HepG2 (cell line): ENCODE results near the gene C19orf85. TPM values are rescaled to one million over a fixed set of nuclear protein-coding genes. Genes with fewer than 3 reads are reported as not detected.

Experiments
- ATAC-seq: fragments of 200-7000 bp; cut with Tn5 transposase; 3 replicates; pipeline ENCODE4 v1.9.1; 2020; ENCODE audit warnings: mild to moderate bottlenecking, moderate library complexity
- BruUV-seq: library from RNA; stranded (reverse); fragments of 400-500 nt; replicated peaks from 2 replicates; lab custom pipeline; 2021; lab: Mats Ljungman, UMichigan
- CTCF ChIA-PET: fragments of 300-600 bp; formaldehyde crosslinking; extraction: SDS; loops from one replicate; lab custom pipeline; 2021; ENCODE audit warnings: low total read pairs, inconsistent platforms, low intra/inter-chr PET ratio; lab: Yijun Ruan, JAX
- POLR2A ChIA-PET: fragments of 350-600 bp; sonication (Branson Sonifier 250); formaldehyde crosslinking; loops from one replicate; lab custom pipeline; 2020; ENCODE audit warnings: antibody characterized with exemption, inconsistent platforms; lab: Yijun Ruan, JAX
- DNase-seq: peaks from one replicate; pipeline ENCODE4 v3.0.0-alpha.2; 2015; ENCODE audit warnings: low spot score
- FAIRE-seq: peaks from 3 replicates; lab custom pipeline; 2011; peaks lifted over from hg19 to GRCh38; lab: Jason Lieb, UNC
- H2AFZ ChIP-seq: one replicate; pipeline ENCODE4 v1.6.1; 2011; ENCODE audit warnings: low read length, inconsistent platforms
- H3K27ac ChIP-seq: fragments of 300-600 bp; 3 replicates; pipeline ENCODE4 v1.8.0; 2011; ENCODE audit warnings: mixed run types, mild to moderate bottlenecking, mixed read lengths, low read length, inconsistent platforms; ENCODE audit not compliant: insufficient read depth; ENCODE audit errors: extremely low read length
- H3K27me3 ChIP-seq, 2 experiments: fragments of 200-600 bp in 1 of 2; 2 replicates in 1 of 2; 3 replicates in 1 of 2; pipeline versions ENCODE4 v1.6.0 to v1.8.0; 2011; ENCODE audit warnings: low read length in 2 of 2, mild to moderate bottlenecking in 2 of 2, moderate library complexity in 2 of 2, inconsistent platforms in 1 of 2; ENCODE audit not compliant: insufficient read depth in 2 of 2, control insufficient read depth in 1 of 2
- H3K36me3 ChIP-seq, 2 experiments: fragments of 200-600 bp in 1 of 2; replicated peaks in 1 of 2; 2 replicates in 1 of 2; 3 replicates in 1 of 2; pipeline versions ENCODE4 v1.5.1 to v1.8.0; 2011; ENCODE audit warnings: low read length in 2 of 2, inconsistent platforms in 1 of 2; ENCODE audit not compliant: insufficient read depth in 2 of 2, control insufficient read depth in 1 of 2
- H3K4me1 ChIP-seq: 2 replicates; pipeline ENCODE4 v1.5.1; 2012; ENCODE audit warnings: low read length, inconsistent platforms; ENCODE audit not compliant: insufficient read depth
- H3K4me2 ChIP-seq: 2 replicates; pipeline ENCODE4 v1.6.0; 2011; ENCODE audit warnings: low read depth, low read length, inconsistent platforms
- H3K4me3 ChIP-seq, 3 experiments: fragments of 200-600 bp in 1 of 3; sonication (generic), shearing (Covaris generic) in 1 of 3; replicated peaks in 1 of 3; 2 replicates each; pipeline ENCODE4 v1.5.1; 2011 to 2016; ENCODE audit warnings: low read length in 3 of 3, inconsistent platforms in 2 of 3, low read depth in 2 of 3, mild to moderate bottlenecking in 2 of 3, control low read depth in 1 of 3, mixed read lengths in 1 of 3; ENCODE audit not compliant: insufficient read depth in 1 of 3
- H3K79me2 ChIP-seq: one replicate; pipeline ENCODE4 v1.6.1; 2011; ENCODE audit warnings: low read length, inconsistent platforms; ENCODE audit not compliant: insufficient read depth
- H3K9ac ChIP-seq: 2 replicates; pipeline ENCODE4 v1.6.0; 2011; ENCODE audit warnings: mild to moderate bottlenecking, low read depth, low read length, inconsistent platforms; ENCODE audit not compliant: insufficient read depth
- H3K9me3 ChIP-seq: 2 replicates; pipeline ENCODE4 v1.5.1; 2012; ENCODE audit warnings: mild to moderate bottlenecking, low read length
- H4K20me1 ChIP-seq: 2 replicates; pipeline ENCODE4 v1.6.0; 2011; ENCODE audit warnings: inconsistent platforms, mild to moderate bottlenecking, low read length, moderate library complexity; ENCODE audit not compliant: insufficient read depth
- CEBPG ChIP-seq: IDR thresholded peaks from 2 replicates; pipeline ENCODE4 v1.6.1; 2016
- DPF2 ChIP-seq: sonication (generic); formaldehyde crosslinking; IDR thresholded peaks from 2 replicates; pipeline ENCODE4 v1.4.0; 2020; ENCODE audit warnings: mild to moderate bottlenecking, low read depth, missing genetic modification reagents, borderline replicate concordance
- ETS1 ChIP-seq: sonication (generic); formaldehyde crosslinking; IDR thresholded peaks from 2 replicates; pipeline ENCODE4 v1.4.0; 2020; ENCODE audit warnings: missing genetic modification reagents
- GLMP ChIP-seq: sonication (generic); formaldehyde crosslinking; IDR thresholded peaks from 2 replicates; pipeline ENCODE4 v1.9.0; 2021; ENCODE audit warnings: missing genetic modification reagents, mild to moderate bottlenecking, borderline replicate concordance
- LBX2 ChIP-seq: sonication (generic); formaldehyde crosslinking; IDR thresholded peaks from 2 replicates; pipeline ENCODE4 v1.5.0; 2020; ENCODE audit warnings: missing genetic modification reagents, mild to moderate bottlenecking, borderline replicate concordance
- MBD4 ChIP-seq: IDR thresholded peaks from 2 replicates; pipeline ENCODE4 v1.6.1; 2012; ENCODE audit warnings: low read length, inconsistent platforms, borderline replicate concordance
- NPAS2 ChIP-seq: sonication (generic); formaldehyde crosslinking; IDR thresholded peaks from 2 replicates; pipeline ENCODE4 v1.8.0; 2022; ENCODE audit warnings: mild to moderate bottlenecking, missing genetic modification reagents, borderline replicate concordance
- NR3C1 ChIP-seq: sonication (generic); formaldehyde crosslinking; IDR thresholded peaks from 2 replicates; pipeline ENCODE4 v1.4.0; 2020; ENCODE audit warnings: missing genetic modification reagents
- TEAD3 ChIP-seq: optimal IDR thresholded peaks from 2 replicates; pipeline ENCODE3; 2016; ENCODE audit warnings: borderline replicate concordance
- U2AF1 ChIP-seq: fragments of 200-400 bp; formaldehyde crosslinking; optimal IDR thresholded peaks from 2 replicates; pipeline ENCODE3; 2017; ENCODE audit warnings: mild to moderate bottlenecking, low read depth, low read length
- ZBTB43 ChIP-seq: sonication (generic); formaldehyde crosslinking; conservative IDR thresholded peaks from 2 replicates; pipeline ENCODE4 v1.4.0; 2020; ENCODE audit warnings: missing genetic modification reagents
- ZBTB7A ChIP-seq: sonication (generic); formaldehyde crosslinking; IDR thresholded peaks from 2 replicates; pipeline ENCODE4 v1.8.0; 2022; ENCODE audit warnings: mild to moderate bottlenecking, missing genetic modification reagents
- ZNF263 ChIP-seq: sonication (generic); formaldehyde crosslinking; IDR thresholded peaks from 2 replicates; pipeline ENCODE4 v1.4.0; 2020; ENCODE audit warnings: missing genetic modification reagents
- ZNF280B ChIP-seq: sonication (generic); formaldehyde crosslinking; IDR thresholded peaks from 2 replicates; pipeline ENCODE4 v1.5.0; 2020; ENCODE audit warnings: missing genetic modification reagents, mild to moderate bottlenecking, borderline replicate concordance
- ZNF350 ChIP-seq: sonication (generic); formaldehyde crosslinking; IDR thresholded peaks from 2 replicates; pipeline ENCODE4 v1.4.0; 2020; ENCODE audit warnings: mild to moderate bottlenecking, low read depth, missing genetic modification reagents, borderline replicate concordance
- ZNF781 ChIP-seq: sonication (generic); formaldehyde crosslinking; IDR thresholded peaks from 2 replicates; pipeline ENCODE4 v1.5.1; 2020; ENCODE audit warnings: borderline replicate concordance, mild to moderate bottlenecking, missing genetic modification reagents; ENCODE audit errors: not compliant biosample characterization
- ZNF891 ChIP-seq: sonication (generic); formaldehyde crosslinking; IDR thresholded peaks from 2 replicates; pipeline ENCODE4 v1.5.0; 2020; ENCODE audit warnings: mild to moderate bottlenecking, missing genetic modification reagents
- WGBS: methylation state at CpG from one replicate; pipeline ENCODE4 v1.1.6; 2017; ENCODE audit warnings: low lambda C conversion rate; 5-methylcytosine and 5-hydroxymethylcytosine counted together
- in situ Hi-C: cut with HindIII; loops from 2 replicates; pipeline ENCODE4 v1.10.0; 2017; ENCODE audit warnings: low pct_unique_long_range_greater_than_20kb; ENCODE audit not compliant: extremely low pct_ligation_motif_present
- intact Hi-C: fragments of 100-400 bp; cut with micrococcal nuclease; formaldehyde crosslinking; loops from one replicate; pipeline ENCODE4 v1.10.0; 2022; ENCODE audit not compliant: unreplicated experiment
- polyA plus RNA-seq, 8 experiments: library from polyadenylated mRNA; depleted of rRNA in 3 of 8; stranded (reverse) in 7 of 8; unstranded in 1 of 8; fragments of >200 nt; fragmentation: Illumina TruSeq in 4 of 8; extraction: Trizol in 4 of 8; gene quantifications; 2 replicates each; pipeline versions ENCODE4 v1.2.1 to v1.2.3, GENCODE V29; 2011 to 2016; ENCODE audit warnings: low read depth in 4 of 8, missing spikeins in 1 of 8, mixed read lengths in 1 of 8; ENCODE audit not compliant: insufficient read depth in 1 of 8
- total RNA-seq, 5 experiments: library from RNA; depleted of rRNA; stranded (reverse); fragments of >200 nt; fragmentation: Illumina TruSeq; extraction: Trizol; gene quantifications; 2 replicates each; pipeline ENCODE4 v1.2.3, GENCODE V29; 2016; ENCODE audit warnings: low read depth in 1 of 5

The C19orf85 gene
- total and polyA plus RNA-seq, 2 of the 13 experiments (the other 11 are each of a cell fraction or from before 2014, with no cell fraction given), result not detected

- POLR2A ChIA-PET, result interaction anchor here (1.0 to 2.2 kb wide), 3 partner anchors 9 to 157 kb away, joined by 4 to 26 read pairs (median 4); partner anchors contain the start of genes ZNF628 and ZNF784
- intact Hi-C loops, result no loop called here
- H2AFZ ChIP-seq, result no peak overlapping the region
- TF ChIP-seq TEAD3 (CRISPR knock-in tag), result peak; percentile 67
- no peak for TF ChIP-seq ZNF891 (CRISPR knock-in tag)
- TF ChIP-seq ZBTB43 (CRISPR knock-in tag), result 0 out of 2 replicates have a peak, but pooled peaks have one; percentile 48
- TF ChIP-seq LBX2 (CRISPR knock-in tag), result no peak
- no peak for TF ChIP-seq ETS1 (CRISPR knock-in tag)
- TF ChIP-seq GLMP, result no peak
- TF ChIP-seq ZNF350 (CRISPR knock-in tag), result no peak; the same call in 1 of the 2 replicates
- TF ChIP-seq MBD4, result no peak
- TF ChIP-seq NPAS2 (CRISPR knock-in tag), result no peak
- 0 out of 2 replicates have a peak, but pooled peaks have one; percentile 43 for TF ChIP-seq ZBTB7A (CRISPR knock-in tag)
- TF ChIP-seq NR3C1 (CRISPR knock-in tag), result no peak
- TF ChIP-seq ZNF781, result no peak
- no peak for TF ChIP-seq U2AF1
- TF ChIP-seq ZNF263 (CRISPR knock-in tag), result no peak
- 0 out of 2 replicates have a peak, but pooled peaks have one; percentile 19 for TF ChIP-seq CEBPG (CRISPR knock-in tag)
- TF ChIP-seq ZNF280B (CRISPR knock-in tag), result no peak
- TF ChIP-seq DPF2 (CRISPR knock-in tag), result no peak
Measured at GRCh38 chr19:55467236-55468053, 2.9 kb upstream of the C19orf85 start.

More at GRCh38 chr19:55467236-55468053, 2.9 kb upstream of the C19orf85 start:
- ATAC-seq (peak; percentile 89), DNase-seq (peak; percentile 69), FAIRE-seq (peak; percentile 30)
- Histone ChIP-seq H3K4me1 (peaks cover 52% of the 10 kb centered on the region), H3K4me3 (peak overlapping the region in 1 of 3 experiments; percentile 44; a peak in 1 of 6 replicates), H3K27me3 (no peaks in the 10 kb centered on the region; a peak in 1 of 5 replicates), H3K9me3 (no peaks in the 10 kb centered on the region), H3K9ac (peak overlapping the region; percentile 44; the same call in 1 of the 2 replicates), H3K27ac (peak overlapping the region; percentile 52), H4K20me1 (no peaks in the 10 kb centered on the region), H3K4me2 (peak overlapping the region; percentile 71), H3K79me2 (no peaks in the 10 kb centered on the region), H3K36me3 (no peaks in the 10 kb centered on the region)
- 40% methylated on average over 17 of the region's 29 CpGs for WGBS
- in situ Hi-C loops, result no loop called here
- no TSS peak for BruUV-seq
- CTCF ChIA-PET, result interaction anchor here (1.2 to 1.6 kb wide), 2 partner anchors 37 to 326 kb away, joined by 3 to 24 read pairs; no protein-coding TSS in a partner anchor
